K562 (cell line): ENCODE data around the gene IKZF3. TPM values are rescaled to one million over a fixed set of nuclear protein-coding genes. Genes with fewer than 3 reads are reported as not detected.

Source experiments
- BRF1 ChIP-seq: IDR thresholded peaks from 3 replicates; pipeline ENCODE4 v1.6.1; 2011; ENCODE audit warnings: borderline replicate concordance, mild to moderate bottlenecking; ENCODE audit not compliant: insufficient read length; ENCODE audit errors: extremely low read depth
- CBFA2T2 ChIP-seq: fragments of 450-650 bp; conservative IDR thresholded peaks from 2 replicates; pipeline ENCODE4 v1.6.1; 2017; ENCODE audit warnings: mild to moderate bottlenecking
- CHD4 ChIP-seq: fragments of 200-600 bp; sonication (generic); IDR thresholded peaks from 3 replicates; pipeline ENCODE4 v1.6.1; 2012; ENCODE audit warnings: low read depth, mild to moderate bottlenecking, mixed read lengths, low read length, inconsistent platforms; ENCODE audit not compliant: insufficient read depth, insufficient replicate concordance, poor library complexity, severe bottlenecking
- GTF2F1 ChIP-seq: IDR thresholded peaks from 2 replicates; pipeline ENCODE4 v1.6.1; 2011; ENCODE audit warnings: low read depth, low read length, improper control_type of control experiment
- HDGF ChIP-seq: fragments of 450-650 bp; IDR thresholded peaks from 2 replicates; pipeline ENCODE4 v1.6.1; 2016
- JUNB ChIP-seq: fragments of 450-650 bp; formaldehyde crosslinking; conservative IDR thresholded peaks from 2 replicates; pipeline ENCODE4 v1.4.0; 2020; ENCODE audit warnings: mild to moderate bottlenecking
- LARP7 ChIP-seq: fragments of 450-650 bp; IDR thresholded peaks from 2 replicates; pipeline ENCODE4 v1.6.1; 2016
- MED1 ChIP-seq: sonication (generic); formaldehyde crosslinking; IDR thresholded peaks from 2 replicates; pipeline ENCODE4 v1.8.1; 2023; ENCODE audit warnings: missing genetic modification reagents, borderline replicate concordance
- MTA3 ChIP-seq: fragments of 450-650 bp; formaldehyde crosslinking; IDR thresholded peaks from 2 replicates; pipeline ENCODE4 v1.6.1; 2017; ENCODE audit warnings: mild to moderate bottlenecking, borderline replicate concordance
- NR2F6 ChIP-seq: fragments of 450-650 bp; formaldehyde crosslinking; IDR thresholded peaks from 2 replicates; pipeline ENCODE4 v1.4.0; 2020; ENCODE audit warnings: mild to moderate bottlenecking
- RCOR1 ChIP-seq, 2 experiments: IDR thresholded peaks; 2 replicates each; pipeline ENCODE4 v1.6.1; 2012; ENCODE audit warnings: low read depth in 2 of 2, low read length in 2 of 2, borderline replicate concordance in 1 of 2, improper control_type of control experiment in 1 of 2
- SOX6 ChIP-seq: fragments of 450-650 bp; IDR thresholded peaks from 2 replicates; pipeline ENCODE4 v1.6.1; 2014; ENCODE audit warnings: mild to moderate bottlenecking
- THRAP3 ChIP-seq: fragments of 450-650 bp; IDR thresholded peaks from 2 replicates; pipeline ENCODE4 v1.6.1; 2016; ENCODE audit warnings: mild to moderate bottlenecking, inconsistent platforms, borderline replicate concordance
- TRIM24 ChIP-seq, 2 experiments: fragments of 450-650 bp; IDR thresholded peaks; 2 replicates each; pipeline ENCODE4 v1.6.1; 2016
- YY1 ChIP-seq, 3 experiments: IDR thresholded peaks; 2 replicates each; pipeline ENCODE4 v1.6.1; 2011; ENCODE audit warnings: low read length in 2 of 3, mild to moderate bottlenecking in 2 of 3, moderate library complexity in 2 of 3, borderline replicate concordance in 1 of 3, control low read depth in 1 of 3, low read depth in 1 of 3; ENCODE audit not compliant: insufficient read depth in 3 of 3, insufficient replicate concordance in 2 of 3, control insufficient read depth in 1 of 3, insufficient read length in 1 of 3; ENCODE audit errors: extremely low read depth in 1 of 3
- ZC3H11A ChIP-seq: IDR thresholded peaks from 2 replicates; pipeline ENCODE4 v1.6.1; 2012; ENCODE audit warnings: low read depth, low read length, improper control_type of control experiment
- ZEB2 ChIP-seq: fragments of 450-650 bp; IDR thresholded peaks from 2 replicates; pipeline ENCODE4 v1.6.1; 2016
- ZNF12 ChIP-seq: sonication (generic); formaldehyde crosslinking; IDR thresholded peaks from 2 replicates; pipeline ENCODE4 v1.4.0; 2020; ENCODE audit warnings: mild to moderate bottlenecking, missing genetic modification reagents
- ZNF224 ChIP-seq: sonication (generic); formaldehyde crosslinking; IDR thresholded peaks from 2 replicates; pipeline ENCODE4 v1.8.0; 2022; ENCODE audit warnings: mild to moderate bottlenecking, missing genetic modification reagents
- ZNF518B ChIP-seq: fragments of 250-450 bp; sonication (Bioruptor Pico); IDR thresholded peaks from 2 replicates; pipeline ENCODE4 v1.5.0; 2021; ENCODE audit warnings: mild to moderate bottlenecking, moderate library complexity
- ZNF717 ChIP-seq: fragments of 250-450 bp; sonication (Bioruptor Pico); IDR thresholded peaks from 2 replicates; pipeline ENCODE4 v1.5.0; 2021
- polyA plus RNA-seq, 8 experiments: library from polyadenylated mRNA; depleted of rRNA in 4 of 8; stranded (reverse) in 5 of 8; unstranded in 3 of 8; fragments of >200 nt; fragmentation: Nextera tagmentation in 2 of 8; fragmentation: Illumina TruSeq in 1 of 8; extraction: Ambion mirVana in 2 of 8; extraction: Trizol in 1 of 8; gene quantifications; 2 replicates each; pipeline versions ENCODE4 v1.2.1 to v1.2.3, GENCODE V29; 2011 to 2014; ENCODE audit warnings: inconsistent platforms in 1 of 8, missing spikeins in 1 of 8
- total RNA-seq, 7 experiments: library from RNA; depleted of rRNA in 6 of 7; stranded (reverse); fragments of >200 nt in 6 of 7; fragmentation: Illumina TruSeq in 2 of 7; extraction: Trizol in 2 of 7; gene quantifications; 2 replicates each; pipeline versions ENCODE4 v1.2.1 to v1.2.3, GENCODE V29; 2011 to 2021; ENCODE audit warnings: low replicate concordance in 1 of 7
- TF ChIP-seq, protein P1 (sequence below): fragments of 150-350 bp; IDR thresholded peaks from 2 replicates; pipeline ENCODE4 v1.6.1; 2014; ENCODE audit warnings: low read depth, mild to moderate bottlenecking, low read length, borderline replicate concordance

The IKZF3 gene
- total and polyA plus RNA-seq, 9 of the 15 experiments (the other 6 are each of a cell fraction or from before 2014, with no cell fraction given), result 0.06 to 1.6 (median 0.62) TPM

DNA sequence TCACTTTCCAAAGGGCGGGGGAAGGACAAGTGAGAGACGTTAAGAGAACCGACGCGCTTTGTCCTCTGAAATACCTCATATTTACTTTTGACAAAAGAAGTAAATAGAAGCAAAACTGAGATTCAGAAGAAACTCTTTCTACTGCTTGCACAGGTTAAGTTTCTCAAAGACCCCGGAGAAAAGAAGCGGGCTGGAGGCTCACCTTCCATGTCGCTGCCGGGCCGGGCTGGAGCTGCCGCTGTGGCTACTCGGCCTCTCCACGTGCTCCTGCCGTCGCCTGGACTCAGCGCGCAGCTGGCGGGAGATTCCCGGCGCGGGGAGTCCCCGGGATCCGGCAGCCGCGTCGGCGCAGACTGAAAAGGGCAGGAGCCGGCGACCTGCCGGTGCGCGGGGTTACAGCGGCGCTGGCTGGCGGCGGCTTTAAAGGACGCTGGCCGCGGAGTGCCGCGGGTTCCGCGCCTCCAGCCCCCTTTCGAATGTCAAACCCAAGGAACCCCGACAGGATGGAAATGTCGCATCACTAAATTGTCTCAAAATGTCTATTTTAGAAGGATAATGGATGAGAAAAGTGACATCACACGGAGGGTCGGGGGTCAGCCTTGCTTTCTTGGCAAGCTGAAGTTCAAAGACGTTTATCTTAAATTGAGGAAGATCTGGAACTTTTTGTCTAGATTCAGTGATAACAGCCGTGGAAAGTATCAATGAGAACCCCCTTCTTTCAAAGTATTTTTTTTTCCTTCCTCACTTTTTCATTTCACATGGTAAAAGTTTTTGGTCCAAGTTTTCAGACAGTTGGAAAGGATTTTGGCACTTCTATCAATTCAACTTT is at the start of gene IKZF3 (continued):
- TF ChIP-seq, protein P1, sequence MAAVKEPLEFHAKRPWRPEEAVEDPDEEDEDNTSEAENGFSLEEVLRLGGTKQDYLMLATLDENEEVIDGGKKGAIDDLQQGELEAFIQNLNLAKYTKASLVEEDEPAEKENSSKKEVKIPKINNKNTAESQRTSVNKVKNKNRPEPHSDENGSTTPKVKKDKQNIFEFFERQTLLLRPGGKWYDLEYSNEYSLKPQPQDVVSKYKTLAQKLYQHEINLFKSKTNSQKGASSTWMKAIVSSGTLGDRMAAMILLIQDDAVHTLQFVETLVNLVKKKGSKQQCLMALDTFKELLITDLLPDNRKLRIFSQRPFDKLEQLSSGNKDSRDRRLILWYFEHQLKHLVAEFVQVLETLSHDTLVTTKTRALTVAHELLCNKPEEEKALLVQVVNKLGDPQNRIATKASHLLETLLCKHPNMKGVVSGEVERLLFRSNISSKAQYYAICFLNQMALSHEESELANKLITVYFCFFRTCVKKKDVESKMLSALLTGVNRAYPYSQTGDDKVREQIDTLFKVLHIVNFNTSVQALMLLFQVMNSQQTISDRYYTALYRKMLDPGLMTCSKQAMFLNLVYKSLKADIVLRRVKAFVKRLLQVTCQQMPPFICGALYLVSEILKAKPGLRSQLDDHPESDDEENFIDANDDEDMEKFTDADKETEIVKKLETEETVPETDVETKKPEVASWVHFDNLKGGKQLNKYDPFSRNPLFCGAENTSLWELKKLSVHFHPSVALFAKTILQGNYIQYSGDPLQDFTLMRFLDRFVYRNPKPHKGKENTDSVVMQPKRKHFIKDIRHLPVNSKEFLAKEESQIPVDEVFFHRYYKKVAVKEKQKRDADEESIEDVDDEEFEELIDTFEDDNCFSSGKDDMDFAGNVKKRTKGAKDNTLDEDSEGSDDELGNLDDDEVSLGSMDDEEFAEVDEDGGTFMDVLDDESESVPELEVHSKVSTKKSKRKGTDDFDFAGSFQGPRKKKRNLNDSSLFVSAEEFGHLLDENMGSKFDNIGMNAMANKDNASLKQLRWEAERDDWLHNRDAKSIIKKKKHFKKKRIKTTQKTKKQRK, result no peak
- TF ChIP-seq ZC3H11A (no peak), JUNB (CRISPR knock-in tag) (no peak), ZNF12 (CRISPR knock-in tag) (no peak), GTF2F1 (no peak), ZEB2 (no peak), YY1 (IDR thresholded peaks at IDR 0.05; ENCODE audit: borderline replicate concordance in 1 of 3, control insufficient read depth in 1 of 3, extremely low read depth in 1 of 3, insufficient read depth in 3 of 3, insufficient read length in 1 of 3, insufficient replicate concordance in 2 of 3, low read depth in 1 of 3, low read length in 2 of 3) (peak in 1 of 3 experiments; percentile 11), TRIM24 (IDR thresholded peaks at IDR 0.05) (no peak), ZNF717 (CRISPR knock-in tag) (no peak), ZNF518B (CRISPR knock-in tag) (no peak), CHD4 (no peak), HDGF (no peak), LARP7 (no peak), MED1 (no peak), ZNF224 (CRISPR knock-in tag) (no peak), NR2F6 (CRISPR knock-in tag) (no peak), RCOR1 (IDR thresholded peaks at IDR 0.05; ENCODE audit: borderline replicate concordance in 1 of 2, low read depth in 2 of 2, low read length in 2 of 2) (no peak; a peak in 1 of 4 replicates), BRF1 (no peak), MTA3 (0 out of 2 replicates have a peak, but pooled peaks have one; percentile 31), SOX6 (peak; percentile 36; the same call in 1 of the 2 replicates), CBFA2T2 (no peak), THRAP3 (no peak)
